ENCODE data around the gene C15orf39. TPM values are rescaled to one million over a fixed set of nuclear protein-coding genes. Genes with fewer than 3 reads are reported as not detected.
A peak's percentile ranks its signal among the peaks of the same experiment; 100 is the strongest.

Gene C15orf39
- total RNA-seq, 1 experiment from 2014 or later, result 41.3 TPM

DNA sequence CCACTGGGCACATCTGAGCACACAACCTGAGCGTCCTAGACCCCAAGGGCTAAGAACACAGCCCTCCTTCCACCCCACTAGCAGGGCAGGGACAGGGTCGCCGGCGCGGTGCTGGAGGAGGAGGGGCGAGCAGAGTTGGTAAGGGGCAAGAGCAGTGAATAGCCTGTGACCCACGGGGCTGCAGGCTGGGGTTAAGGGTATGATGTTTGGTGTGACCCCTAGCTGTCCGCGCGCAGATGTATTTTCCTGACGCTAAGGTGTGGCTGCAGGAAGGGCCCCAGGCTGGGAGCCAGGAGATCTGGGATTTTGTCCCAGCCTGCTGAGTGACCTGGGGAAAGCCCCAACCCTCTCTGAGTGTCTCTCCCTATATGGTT is 1.3 kb upstream of the C15orf39 start:
- Histone ChIP-seq H2AFZ (no peak overlapping the region), H3K36me3 (ENCODE audit: low read depth) (no peaks in the 10 kb centered on the region), H3K4me1 (replicated peaks; ENCODE audit: insufficient read depth) (peaks cover 43% of the 10 kb centered on the region), H3K9me3 (ENCODE audit: insufficient read depth, low read depth) (no peaks in the 10 kb centered on the region), H3K79me2 (ENCODE audit: low read depth) (peaks cover 40% of the 10 kb centered on the region), H3K4me2 (peak overlapping the region; percentile 100), H3K4me3 (peak overlapping the region; percentile 34; the same call in 1 of the 2 replicates), H3K9me2 (ENCODE audit: insufficient read depth) (no peaks in the 10 kb centered on the region), H3F3A (ENCODE audit: insufficient read depth, low read depth) (peaks cover 22% of the 10 kb centered on the region), H4K20me1 (ENCODE audit: insufficient read depth) (peaks cover 26% of the 10 kb centered on the region), H3K27me3 (ENCODE audit: insufficient read depth, low read depth) (no peaks in the 10 kb centered on the region), H3K27ac (peak overlapping the region; percentile 97)
- intact Hi-C loops (cut with micrococcal nuclease; ENCODE audit: unreplicated experiment), result loop anchor here (5.0 kb wide), 1 partner anchor 263 kb away; the partner anchor contains the start of gene COX5A
- DNase-seq, result no peak
- TF ChIP-seq EZH2 (IDR thresholded peaks at IDR 0.05; ENCODE audit: low read depth) (no peak), CTCF (conservative IDR thresholded peaks at IDR 0.05) (no peak)
- ChIA-PET POLR2A (ENCODE audit: unreplicated experiment) (interaction anchor here (0.5 to 2.2 kb wide), 6 partner anchors 25 to 163 kb away, joined by 5 to 20 read pairs (median 10); no protein-coding TSS in a partner anchor), CTCF (interaction anchor here (0.7 to 3.2 kb wide), 3 partner anchors 25 to 164 kb away, joined by 3 to 23 read pairs (median 6); no protein-coding TSS in a partner anchor)
- TSS peak; percentile 64 for BruUV-seq (replicated peaks)

- DNase-seq, result peak; percentile 79 to 92
- Histone ChIP-seq H2AFZ (no peak overlapping the region), H3K79me2 (ENCODE audit: low read depth) (peaks cover 46% of the 10 kb centered on the region), H3K27me3 (ENCODE audit: insufficient read depth, low read depth) (no peaks in the 10 kb centered on the region), H3K4me3 (peak overlapping the region; percentile 93), H3K9me3 (ENCODE audit: insufficient read depth, low read depth) (no peaks in the 10 kb centered on the region), H4K20me1 (ENCODE audit: insufficient read depth) (peaks cover 33% of the 10 kb centered on the region), H3K4me2 (peak overlapping the region; percentile 100), H3K27ac (peak overlapping the region; percentile 97), H3K9me2 (ENCODE audit: insufficient read depth) (no peaks in the 10 kb centered on the region), H3K4me1 (replicated peaks; ENCODE audit: insufficient read depth) (peaks cover 43% of the 10 kb centered on the region), H3F3A (ENCODE audit: insufficient read depth, low read depth) (peaks cover 22% of the 10 kb centered on the region), H3K36me3 (ENCODE audit: low read depth) (no peaks in the 10 kb centered on the region)
- TF ChIP-seq EZH2 (IDR thresholded peaks at IDR 0.05; ENCODE audit: low read depth), result no peak
- TF ChIP-seq CTCF (conservative IDR thresholded peaks at IDR 0.05), result no peak
- BruUV-seq (replicated peaks), result no TSS peak
- POLR2A ChIA-PET (ENCODE audit: unreplicated experiment), result interaction anchor here (0.5 to 2.2 kb wide), 9 partner anchors 25 to 164 kb away, joined by 4 to 20 read pairs (median 6); no protein-coding TSS in a partner anchor
- intact Hi-C loops (cut with micrococcal nuclease; ENCODE audit: unreplicated experiment), result loop anchor here (1.0 to 5.0 kb wide), 2 partner anchors 93 to 264 kb away; partner anchors contain the start of gene COX5A
- CTCF ChIA-PET, result interaction anchor here (0.6 to 3.2 kb wide), 10 partner anchors 25 to 164 kb away, joined by 3 to 23 read pairs (median 5); no protein-coding TSS in a partner anchor
Measured at GRCh38 chr15:75200765-75201615, 692 bp upstream of the C15orf39 start.

GRCh38 chr15:75202251-75203016 is 752 bp downstream of the C15orf39 start:
- peak overlapping the region; percentile 97 for H3K27ac ChIP-seq
- H3K9me2 ChIP-seq (ENCODE audit: insufficient read depth), result no peaks in the 10 kb centered on the region
- ChIA-PET POLR2A (ENCODE audit: unreplicated experiment) (interaction anchor here (0.6 to 2.2 kb wide), 6 partner anchors 13 to 179 kb away, joined by 3 to 20 read pairs (median 10); partner anchors contain the start of gene PPCDC), CTCF (interaction anchor here (1.0 to 3.2 kb wide), 2 partner anchors 159 to 165 kb away, joined by 4 to 23 read pairs; no protein-coding TSS in a partner anchor)
- 0 out of 2 replicates have a peak, but pooled peaks cover 1% of the 10 kb centered on the region for H3K36me3 ChIP-seq (ENCODE audit: low read depth)
- intact Hi-C loops (cut with micrococcal nuclease; ENCODE audit: unreplicated experiment), result loop anchor here (2.0 to 5.0 kb wide), 2 partner anchors 32 to 265 kb away; partner anchors contain the start of gene COX5A
- peaks cover 45% of the 10 kb centered on the region for H4K20me1 ChIP-seq (ENCODE audit: insufficient read depth)
- peaks cover 22% of the 10 kb centered on the region for H3F3A ChIP-seq (ENCODE audit: insufficient read depth, low read depth)
- peak; percentile 70 to 81 for DNase-seq
- TF ChIP-seq CTCF (conservative IDR thresholded peaks at IDR 0.05) (peak; percentile 59), EZH2 (IDR thresholded peaks at IDR 0.05; ENCODE audit: low read depth) (no peak)
- peak overlapping the region; percentile 93 for H3K4me3 ChIP-seq
- H3K79me2 ChIP-seq (ENCODE audit: low read depth), result peaks cover 60% of the 10 kb centered on the region
- no TSS peak for BruUV-seq (replicated peaks)
- peak overlapping the region; percentile 100 for H3K4me2 ChIP-seq
- H3K27me3 ChIP-seq (ENCODE audit: insufficient read depth, low read depth), result no peaks in the 10 kb centered on the region
- H3K4me1 ChIP-seq (replicated peaks; ENCODE audit: insufficient read depth), result peaks cover 43% of the 10 kb centered on the region
- no peaks in the 10 kb centered on the region for H3K9me3 ChIP-seq (ENCODE audit: insufficient read depth, low read depth)
- no peak overlapping the region for H2AFZ ChIP-seq
